ENCODE measurements around the gene IDNK.

Gene IDNK

GRCh38 chr9:83649515-83649914 lies 26.6 kb downstream of the IDNK start:
- TF ChIP-seq ZFX (IDR thresholded peaks at IDR 0.05) = no peak
- TF ChIP-seq, protein P1, sequence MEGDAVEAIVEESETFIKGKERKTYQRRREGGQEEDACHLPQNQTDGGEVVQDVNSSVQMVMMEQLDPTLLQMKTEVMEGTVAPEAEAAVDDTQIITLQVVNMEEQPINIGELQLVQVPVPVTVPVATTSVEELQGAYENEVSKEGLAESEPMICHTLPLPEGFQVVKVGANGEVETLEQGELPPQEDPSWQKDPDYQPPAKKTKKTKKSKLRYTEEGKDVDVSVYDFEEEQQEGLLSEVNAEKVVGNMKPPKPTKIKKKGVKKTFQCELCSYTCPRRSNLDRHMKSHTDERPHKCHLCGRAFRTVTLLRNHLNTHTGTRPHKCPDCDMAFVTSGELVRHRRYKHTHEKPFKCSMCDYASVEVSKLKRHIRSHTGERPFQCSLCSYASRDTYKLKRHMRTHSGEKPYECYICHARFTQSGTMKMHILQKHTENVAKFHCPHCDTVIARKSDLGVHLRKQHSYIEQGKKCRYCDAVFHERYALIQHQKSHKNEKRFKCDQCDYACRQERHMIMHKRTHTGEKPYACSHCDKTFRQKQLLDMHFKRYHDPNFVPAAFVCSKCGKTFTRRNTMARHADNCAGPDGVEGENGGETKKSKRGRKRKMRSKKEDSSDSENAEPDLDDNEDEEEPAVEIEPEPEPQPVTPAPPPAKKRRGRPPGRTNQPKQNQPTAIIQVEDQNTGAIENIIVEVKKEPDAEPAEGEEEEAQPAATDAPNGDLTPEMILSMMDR (conservative IDR thresholded peaks at IDR 0.05) = no peak
- H3K27ac ChIP-seq = no peak overlapping the region

GRCh38 chr9:83651558-83651957 lies 28.6 kb downstream of the IDNK start:
- TF ChIP-seq, protein P1 (conservative IDR thresholded peaks at IDR 0.05) = no peak
- no peak for TF ChIP-seq ZFX (IDR thresholded peaks at IDR 0.05)
- no peak overlapping the region for H3K27ac ChIP-seq

DNA sequence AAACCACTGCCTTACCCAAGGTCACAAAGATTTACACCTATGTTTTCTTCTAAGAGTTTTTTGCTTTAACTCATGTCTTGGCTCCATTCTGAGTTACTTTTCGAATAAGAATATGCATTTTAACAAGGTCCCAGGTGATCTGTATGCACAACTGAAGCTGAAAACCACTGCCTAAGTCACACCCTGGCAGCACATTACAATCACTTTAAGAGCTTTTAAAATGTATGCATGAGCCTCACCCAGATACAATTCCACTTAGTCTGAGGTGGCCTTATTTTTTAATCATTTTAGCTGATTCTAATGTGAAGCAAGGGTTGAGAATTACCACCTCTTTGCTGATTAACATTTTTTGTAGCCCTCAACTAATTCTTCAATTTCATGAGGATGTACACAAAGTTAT lies 29.5 kb downstream of the IDNK start:
- no peak overlapping the region for H3K27ac ChIP-seq
- TF ChIP-seq ZFX (IDR thresholded peaks at IDR 0.05) = no peak
- TF ChIP-seq, protein P1 (conservative IDR thresholded peaks at IDR 0.05) = no peak

DNA sequence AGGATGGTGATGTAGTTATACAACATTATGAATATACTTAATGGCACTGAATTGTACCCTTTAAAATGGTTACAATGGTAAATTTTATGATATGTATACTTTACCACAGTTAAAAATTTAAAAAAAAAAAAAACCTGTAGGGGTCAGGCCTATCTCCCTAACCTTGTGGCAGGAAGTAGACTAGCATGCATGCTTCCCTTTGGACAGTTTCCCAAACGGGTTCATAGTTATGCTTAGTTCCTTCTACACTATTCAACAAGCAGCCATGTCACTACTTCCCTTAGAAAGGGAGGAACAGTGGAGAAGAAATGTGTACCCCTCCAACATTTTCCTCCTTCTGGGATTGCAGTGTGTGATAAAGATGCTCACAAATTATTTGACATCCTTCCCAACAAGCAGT lies 32.5 kb downstream of the IDNK start:
- H3K27ac ChIP-seq = no peak overlapping the region
- no peak for TF ChIP-seq ZFX (IDR thresholded peaks at IDR 0.05)

DNA sequence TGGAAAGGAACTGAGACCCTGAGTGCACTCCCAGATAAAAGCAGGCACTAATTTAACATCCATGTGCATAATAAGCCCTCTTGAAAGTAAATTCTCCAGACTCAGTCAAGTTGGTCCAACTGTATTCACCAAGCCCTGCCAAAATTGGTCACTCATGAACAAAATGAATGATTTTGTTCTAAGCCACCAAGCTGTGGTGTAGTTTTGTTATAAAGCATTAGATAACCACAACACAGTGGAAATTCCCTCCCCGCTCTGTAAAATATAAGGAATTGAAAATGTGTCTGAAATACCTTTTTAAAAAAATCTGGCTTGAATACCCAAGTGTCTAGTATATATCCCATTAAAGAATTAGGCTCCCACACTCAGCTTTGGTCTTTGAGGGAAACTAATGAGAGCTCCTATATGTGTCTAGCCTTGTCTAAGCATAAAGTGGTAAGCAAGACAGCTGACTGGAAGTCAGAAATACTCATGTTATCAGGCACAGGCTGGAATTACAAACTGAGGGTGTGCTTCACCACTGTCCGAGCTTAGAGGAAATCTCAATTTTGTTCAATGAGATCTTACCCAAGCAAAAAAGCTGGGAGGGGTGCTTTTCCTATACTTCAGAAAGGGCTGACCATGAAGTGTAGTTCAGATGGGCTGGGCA lies 33.2 kb downstream of the IDNK start:
- TF ChIP-seq, protein P1 (conservative IDR thresholded peaks at IDR 0.05) = no peak
- TF ChIP-seq ZFX (IDR thresholded peaks at IDR 0.05) = no peak
- H3K27ac ChIP-seq = no peak overlapping the region

DNA sequence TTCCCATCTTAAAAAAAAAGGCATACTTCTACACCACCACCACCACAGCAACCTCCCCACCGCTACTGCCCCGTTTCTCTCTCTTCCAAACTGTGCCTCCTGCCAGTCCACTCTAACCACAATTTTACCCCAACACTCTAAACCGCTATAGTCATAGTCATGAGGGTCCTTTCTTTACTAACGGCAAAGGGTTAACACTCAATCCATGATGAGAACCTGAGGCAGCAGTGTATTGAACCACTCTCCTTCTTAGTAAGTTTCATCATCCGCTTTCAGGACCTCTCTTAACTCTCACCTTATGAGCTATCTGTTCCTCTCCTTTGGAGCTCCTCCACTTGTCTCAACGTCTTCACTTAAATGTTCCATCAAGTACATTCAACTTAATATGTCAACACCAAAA lies 34.0 kb downstream of the IDNK start:
- no peak overlapping the region for H3K27ac ChIP-seq
- TF ChIP-seq, protein P1 (conservative IDR thresholded peaks at IDR 0.05) = no peak
- no peak for TF ChIP-seq ZFX (IDR thresholded peaks at IDR 0.05)

DNA sequence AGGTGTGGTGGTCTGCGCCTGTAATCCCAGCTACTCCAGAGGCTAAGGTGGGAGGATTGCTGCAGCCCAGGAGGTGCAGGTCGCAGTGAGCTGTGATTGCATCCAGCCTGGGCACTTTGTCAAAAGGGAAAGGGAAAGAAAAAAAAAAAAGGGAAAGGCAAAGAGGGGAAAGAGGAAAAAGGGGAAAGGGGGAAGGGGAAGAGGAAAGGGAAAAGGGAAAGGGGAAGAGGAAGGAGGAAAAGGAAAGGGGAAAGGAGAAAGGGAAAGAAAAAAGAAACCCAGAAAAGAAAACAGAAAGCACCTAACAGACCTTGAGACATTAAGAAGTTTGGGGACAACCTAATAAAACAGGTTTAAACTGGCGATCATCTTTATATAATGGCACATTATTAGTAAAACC lies 40.0 kb downstream of the IDNK start:
- TF ChIP-seq, protein P1 (conservative IDR thresholded peaks at IDR 0.05) = no peak
- TF ChIP-seq ZFX (IDR thresholded peaks at IDR 0.05) = no peak
- H3K27ac ChIP-seq = no peak overlapping the region

DNA sequence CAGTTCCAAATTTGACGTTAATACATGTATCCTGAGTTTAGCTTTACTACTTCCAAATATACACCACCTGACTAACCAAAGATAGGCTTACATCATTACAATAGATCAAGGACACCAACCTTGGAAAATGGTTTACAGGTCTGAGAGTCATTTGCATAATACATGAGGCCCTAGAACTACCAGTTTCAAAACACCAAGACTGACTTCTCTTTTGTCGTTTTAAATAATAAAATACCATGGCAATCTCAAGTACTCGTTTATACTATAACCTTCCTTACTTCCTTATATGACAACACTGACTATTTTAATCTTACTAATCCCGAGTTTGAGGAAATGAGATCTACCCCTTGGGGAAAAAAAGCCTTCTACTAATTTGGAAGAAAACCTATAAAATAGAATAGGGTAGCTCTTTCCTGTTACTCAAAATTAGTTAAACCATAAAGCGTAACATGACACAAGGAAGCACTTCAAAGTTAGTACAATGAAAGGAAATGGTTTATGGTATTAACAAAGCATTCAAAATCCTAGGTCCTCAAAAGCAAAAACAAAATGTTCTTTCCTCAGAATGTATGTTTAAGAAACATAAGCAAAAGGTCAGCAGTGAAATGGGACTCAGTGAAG lies 42.7 kb downstream of the IDNK start:
- TF ChIP-seq, protein P1 (conservative IDR thresholded peaks at IDR 0.05) = no peak
- no peak for TF ChIP-seq ZFX (IDR thresholded peaks at IDR 0.05)
- no peak overlapping the region for H3K27ac ChIP-seq
